Hepatocyte (in vitro differentiated cells): Measurements from ENCODE around the gene UBAP1.

Experiments used
- CTCF ChIP-seq: fragments of 200-600 bp; sonication (generic); IDR thresholded peaks from 2 replicates; pipeline ENCODE4 v1.5.1; 2016; ENCODE audit warnings: antibody characterized with exemption, mild to moderate bottlenecking; ENCODE audit not compliant: poor library complexity
- EZH2 ChIP-seq: fragments of 200-600 bp; sonication (generic); IDR thresholded peaks from 2 replicates; pipeline ENCODE4 v1.6.1; 2016; ENCODE audit warnings: antibody characterized with exemption, mild to moderate bottlenecking, borderline replicate concordance

GRCh38 chr9:34262971-34263370 is 84.1 kb downstream of the UBAP1 start:
- no peak for TF ChIP-seq CTCF
- no peak for TF ChIP-seq EZH2
